HEK293 (cell line): ENCODE measurements around the gene SCUBE1.

Source experiments
- BCL11A ChIP-seq: fragments of 450-650 bp; formaldehyde crosslinking; IDR thresholded peaks from 2 replicates; pipeline ENCODE4 v1.5.1; 2016; ENCODE audit warnings: low read depth, missing biosample characterization, missing genetic modification characterization
- MEIS1 ChIP-seq: sonication (generic); formaldehyde crosslinking; IDR thresholded peaks from 2 replicates; pipeline ENCODE4 v1.8.1; 2022; ENCODE audit warnings: missing genetic modification reagents, mild to moderate bottlenecking, borderline replicate concordance
- OSR2 ChIP-seq: fragments of 450-650 bp; formaldehyde crosslinking; IDR thresholded peaks from 2 replicates; pipeline ENCODE4 v1.5.1; 2016; ENCODE audit warnings: missing biosample characterization, missing genetic modification characterization
- OVOL3 ChIP-seq: fragments of 450-650 bp; formaldehyde crosslinking; IDR thresholded peaks from 2 replicates; pipeline ENCODE4 v1.5.1; 2016; ENCODE audit warnings: missing biosample characterization, missing genetic modification characterization
- TCF7L2 ChIP-seq: IDR thresholded peaks from 2 replicates; pipeline ENCODE4 v1.6.1; 2011; ENCODE audit warnings: low read depth, mild to moderate bottlenecking, inconsistent platforms, low read length, moderate library complexity, borderline replicate concordance
- ZBTB1 ChIP-seq: fragments of 450-650 bp; formaldehyde crosslinking; IDR thresholded peaks from 2 replicates; pipeline ENCODE4 v1.5.1; 2016; ENCODE audit warnings: missing biosample characterization, missing genetic modification characterization
- ZBTB48 ChIP-seq: fragments of 450-650 bp; formaldehyde crosslinking; IDR thresholded peaks from 2 replicates; pipeline ENCODE4 v1.5.1; 2016; ENCODE audit warnings: missing biosample characterization, missing genetic modification characterization
- ZFP69B ChIP-seq: fragments of 450-650 bp; formaldehyde crosslinking; IDR thresholded peaks from 2 replicates; pipeline ENCODE4 v1.5.1; 2016; ENCODE audit warnings: missing biosample characterization, missing genetic modification characterization
- ZNF133 ChIP-seq: fragments of 450-650 bp; formaldehyde crosslinking; IDR thresholded peaks from 2 replicates; pipeline ENCODE4 v1.5.1; 2016; ENCODE audit warnings: missing biosample characterization, missing genetic modification characterization
- ZNF146 ChIP-seq: fragments of 450-650 bp; formaldehyde crosslinking; IDR thresholded peaks from 2 replicates; pipeline ENCODE4 v1.5.1; 2016; ENCODE audit warnings: missing biosample characterization, missing genetic modification characterization
- ZNF155 ChIP-seq: fragments of 450-650 bp; formaldehyde crosslinking; IDR thresholded peaks from 2 replicates; pipeline ENCODE4 v1.5.1; 2016; ENCODE audit warnings: missing biosample characterization, missing genetic modification characterization
- ZNF157 ChIP-seq: fragments of 450-650 bp; formaldehyde crosslinking; IDR thresholded peaks from 2 replicates; pipeline ENCODE4 v1.5.1; 2016; ENCODE audit warnings: missing biosample characterization, missing genetic modification characterization
- ZNF174 ChIP-seq: fragments of 450-650 bp; formaldehyde crosslinking; IDR thresholded peaks from 2 replicates; pipeline ENCODE4 v1.5.0; 2017; ENCODE audit warnings: missing biosample characterization, mild to moderate bottlenecking, missing genetic modification characterization
- ZNF184 ChIP-seq: fragments of 450-650 bp; IDR thresholded peaks from 2 replicates; pipeline ENCODE4 v1.5.1; 2018; ENCODE audit warnings: missing biosample characterization, mild to moderate bottlenecking, missing genetic modification characterization
- ZNF23 ChIP-seq: fragments of 450-650 bp; formaldehyde crosslinking; IDR thresholded peaks from 2 replicates; pipeline ENCODE4 v1.5.1; 2016; ENCODE audit warnings: missing biosample characterization, missing genetic modification characterization, borderline replicate concordance
- ZNF274 ChIP-seq, 2 experiments: fragments of 200-500 bp in 1 of 2; fragments of 450-650 bp in 1 of 2; sonication (Bioruptor generic) in 1 of 2; formaldehyde crosslinking in 1 of 2; IDR thresholded peaks; 2 replicates each; pipeline versions ENCODE4 v1.5.1 to v1.6.1; 2014 to 2016; ENCODE audit warnings: borderline replicate concordance in 1 of 2, inconsistent platforms in 1 of 2, low read length in 1 of 2, missing biosample characterization in 1 of 2, missing genetic modification characterization in 1 of 2
- ZNF473 ChIP-seq: fragments of 450-650 bp; formaldehyde crosslinking; IDR thresholded peaks from 2 replicates; pipeline ENCODE4 v1.5.1; 2017; ENCODE audit warnings: missing biosample characterization, missing genetic modification characterization
- ZNF501 ChIP-seq: fragments of 450-650 bp; formaldehyde crosslinking; IDR thresholded peaks from 2 replicates; pipeline ENCODE4 v1.5.1; 2016; ENCODE audit warnings: missing biosample characterization, missing genetic modification characterization
- ZNF610 ChIP-seq: fragments of 450-650 bp; formaldehyde crosslinking; IDR thresholded peaks from 2 replicates; pipeline ENCODE4 v1.5.1; 2016; ENCODE audit warnings: missing biosample characterization, missing genetic modification characterization, borderline replicate concordance
- ZNF624 ChIP-seq: fragments of 450-650 bp; formaldehyde crosslinking; IDR thresholded peaks from 2 replicates; pipeline ENCODE4 v1.5.1; 2017; ENCODE audit warnings: missing biosample characterization, missing genetic modification characterization
- ZNF629 ChIP-seq: fragments of 450-650 bp; formaldehyde crosslinking; IDR thresholded peaks from 2 replicates; pipeline ENCODE4 v1.5.1; 2017; ENCODE audit warnings: missing biosample characterization, missing genetic modification characterization
- ZNF677 ChIP-seq: fragments of 450-650 bp; IDR thresholded peaks from 2 replicates; pipeline ENCODE4 v1.5.0; 2018; ENCODE audit warnings: missing biosample characterization, mild to moderate bottlenecking, missing genetic modification characterization, moderate library complexity
- ZNF843 ChIP-seq: fragments of 450-650 bp; formaldehyde crosslinking; IDR thresholded peaks from 2 replicates; pipeline ENCODE4 v1.5.1; 2016; ENCODE audit warnings: missing biosample characterization, missing genetic modification characterization
- TF ChIP-seq, protein P1 (sequence below): fragments of 450-650 bp; formaldehyde crosslinking; IDR thresholded peaks from 2 replicates; pipeline ENCODE4 v1.5.1; 2016; ENCODE audit warnings: missing biosample characterization, missing genetic modification characterization
- TF ChIP-seq, protein P2 (sequence below): fragments of 450-650 bp; formaldehyde crosslinking; IDR thresholded peaks from 2 replicates; pipeline ENCODE4 v1.5.1; 2016; ENCODE audit warnings: missing biosample characterization, missing genetic modification characterization, low read depth
- TF ChIP-seq, protein P3 (sequence below): fragments of 450-650 bp; formaldehyde crosslinking; IDR thresholded peaks from 2 replicates; pipeline ENCODE4; 2016; ENCODE audit warnings: missing biosample characterization, missing genetic modification characterization
- TF ChIP-seq, protein P4 (sequence below): fragments of 450-650 bp; IDR thresholded peaks from 2 replicates; pipeline ENCODE4 v1.5.1; 2018; ENCODE audit warnings: missing biosample characterization, mild to moderate bottlenecking, missing genetic modification characterization
- TF ChIP-seq, protein P5 (sequence below): fragments of 450-650 bp; formaldehyde crosslinking; IDR thresholded peaks from 2 replicates; pipeline ENCODE4 v1.5.1; 2016; ENCODE audit warnings: missing biosample characterization, missing genetic modification characterization
- TF ChIP-seq, protein P6 (sequence below): fragments of 450-650 bp; IDR thresholded peaks from 2 replicates; pipeline ENCODE4 v1.5.1; 2018; ENCODE audit warnings: missing biosample characterization, missing genetic modification characterization

SCUBE1 gene

DNA sequence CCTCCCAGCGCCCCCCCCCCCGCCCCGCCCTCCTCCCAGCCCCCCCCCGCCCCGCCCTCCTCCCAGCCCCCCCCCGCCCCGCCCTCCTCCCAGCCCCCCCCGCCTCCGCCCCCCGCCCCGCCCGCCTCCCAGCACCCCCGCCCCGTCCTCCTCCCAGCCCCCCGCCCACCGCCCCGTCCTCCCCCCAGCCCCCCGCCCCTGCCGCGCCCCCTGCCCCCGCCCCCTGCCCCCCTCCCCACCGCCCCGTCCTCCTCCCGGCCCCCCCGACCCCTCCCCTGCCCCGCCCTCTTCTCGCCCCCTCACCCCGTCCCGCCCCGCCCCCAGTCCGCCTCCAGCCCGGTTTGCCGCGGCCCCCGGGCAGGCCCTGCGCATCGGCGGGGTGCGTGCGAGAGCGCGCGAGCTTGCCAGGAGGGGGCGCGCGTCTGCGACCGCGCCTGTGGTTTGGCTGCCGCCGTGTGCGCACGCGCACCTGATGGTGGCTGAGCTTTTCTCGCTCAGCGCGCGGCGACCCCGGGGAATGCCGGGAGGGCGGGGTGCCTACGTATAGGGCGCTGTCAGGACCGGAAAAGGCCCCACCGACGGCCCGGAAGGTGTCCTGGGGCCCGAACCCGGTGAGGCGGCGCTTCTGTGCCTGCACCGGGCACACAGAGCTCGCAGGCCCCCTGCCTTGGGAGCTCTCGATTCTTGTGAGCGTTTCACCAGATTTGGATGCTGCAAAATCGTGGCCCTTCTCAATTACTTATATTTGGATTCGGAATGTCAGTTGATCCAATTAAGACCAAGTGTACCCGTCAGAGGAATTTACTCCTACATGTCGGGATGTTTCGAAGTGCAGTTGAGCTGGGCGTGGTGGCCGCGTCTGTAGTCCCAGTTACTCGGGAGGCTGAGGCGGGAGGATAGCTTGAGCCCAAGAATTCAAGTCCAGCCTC lies 155.7 kb downstream of the SCUBE1 start (continued):
- TF ChIP-seq, protein P1, sequence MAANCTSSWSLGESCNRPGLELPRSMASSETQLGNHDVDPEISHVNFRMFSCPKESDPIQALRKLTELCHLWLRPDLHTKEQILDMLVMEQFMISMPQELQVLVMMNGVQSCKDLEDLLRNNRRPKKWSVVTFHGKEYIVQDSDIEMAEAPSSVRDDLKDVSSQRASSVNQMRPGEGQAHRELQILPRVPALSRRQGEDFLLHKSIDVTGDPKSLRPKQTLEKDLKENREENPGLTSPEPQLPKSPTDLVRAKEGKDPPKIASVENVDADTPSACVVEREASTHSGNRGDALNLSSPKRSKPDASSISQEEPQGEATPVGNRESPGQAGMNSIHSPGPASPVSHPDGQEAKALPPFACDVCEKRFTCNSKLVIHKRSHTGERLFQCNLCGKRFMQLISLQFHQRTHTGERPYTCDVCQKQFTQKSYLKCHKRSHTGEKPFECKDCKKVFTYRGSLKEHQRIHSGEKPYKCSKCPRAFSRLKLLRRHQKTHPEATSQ (tag by site-specific recombination) = peak; percentile 70
- TF ChIP-seq MEIS1 (CRISPR knock-in tag) = no peak
- no peak for TF ChIP-seq ZNF155 (tag by site-specific recombination)
- TF ChIP-seq, protein P2, sequence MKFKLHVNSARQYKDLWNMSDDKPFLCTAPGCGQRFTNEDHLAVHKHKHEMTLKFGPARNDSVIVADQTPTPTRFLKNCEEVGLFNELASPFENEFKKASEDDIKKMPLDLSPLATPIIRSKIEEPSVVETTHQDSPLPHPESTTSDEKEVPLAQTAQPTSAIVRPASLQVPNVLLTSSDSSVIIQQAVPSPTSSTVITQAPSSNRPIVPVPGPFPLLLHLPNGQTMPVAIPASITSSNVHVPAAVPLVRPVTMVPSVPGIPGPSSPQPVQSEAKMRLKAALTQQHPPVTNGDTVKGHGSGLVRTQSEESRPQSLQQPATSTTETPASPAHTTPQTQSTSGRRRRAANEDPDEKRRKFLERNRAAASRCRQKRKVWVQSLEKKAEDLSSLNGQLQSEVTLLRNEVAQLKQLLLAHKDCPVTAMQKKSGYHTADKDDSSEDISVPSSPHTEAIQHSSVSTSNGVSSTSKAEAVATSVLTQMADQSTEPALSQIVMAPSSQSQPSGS (tag by site-specific recombination) = no peak
- TF ChIP-seq ZNF184 (tag by site-specific recombination) = no peak
- TF ChIP-seq ZNF274 (IDR thresholded peaks at IDR 0.05; ENCODE audit: low read length) = no peak
- no peak for TF ChIP-seq ZNF274 (tag by site-specific recombination; IDR thresholded peaks at IDR 0.05; ENCODE audit: borderline replicate concordance)
- TF ChIP-seq ZNF473 (tag by site-specific recombination) = no peak
- no peak for TF ChIP-seq ZNF133
- TF ChIP-seq, protein P3, sequence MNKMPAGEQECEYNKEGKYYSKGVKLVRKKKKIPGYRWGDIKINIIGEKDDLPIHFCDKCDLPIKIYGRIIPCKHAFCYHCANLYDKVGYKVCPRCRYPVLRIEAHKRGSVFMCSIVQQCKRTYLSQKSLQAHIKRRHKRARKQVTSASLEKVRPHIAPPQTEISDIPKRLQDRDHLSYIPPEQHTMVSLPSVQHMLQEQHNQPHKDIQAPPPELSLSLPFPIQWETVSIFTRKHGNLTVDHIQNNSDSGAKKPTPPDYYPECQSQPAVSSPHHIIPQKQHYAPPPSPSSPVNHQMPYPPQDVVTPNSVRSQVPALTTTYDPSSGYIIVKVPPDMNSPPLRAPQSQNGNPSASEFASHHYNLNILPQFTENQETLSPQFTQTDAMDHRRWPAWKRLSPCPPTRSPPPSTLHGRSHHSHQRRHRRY (tag by site-specific recombination) = no peak
- no peak for TF ChIP-seq ZNF157 (tag by site-specific recombination)
- peak; percentile 98 for TF ChIP-seq ZFP69B (tag by site-specific recombination)
- peak; percentile 87 for TF ChIP-seq ZNF610 (tag by site-specific recombination)
- TF ChIP-seq, protein P4, sequence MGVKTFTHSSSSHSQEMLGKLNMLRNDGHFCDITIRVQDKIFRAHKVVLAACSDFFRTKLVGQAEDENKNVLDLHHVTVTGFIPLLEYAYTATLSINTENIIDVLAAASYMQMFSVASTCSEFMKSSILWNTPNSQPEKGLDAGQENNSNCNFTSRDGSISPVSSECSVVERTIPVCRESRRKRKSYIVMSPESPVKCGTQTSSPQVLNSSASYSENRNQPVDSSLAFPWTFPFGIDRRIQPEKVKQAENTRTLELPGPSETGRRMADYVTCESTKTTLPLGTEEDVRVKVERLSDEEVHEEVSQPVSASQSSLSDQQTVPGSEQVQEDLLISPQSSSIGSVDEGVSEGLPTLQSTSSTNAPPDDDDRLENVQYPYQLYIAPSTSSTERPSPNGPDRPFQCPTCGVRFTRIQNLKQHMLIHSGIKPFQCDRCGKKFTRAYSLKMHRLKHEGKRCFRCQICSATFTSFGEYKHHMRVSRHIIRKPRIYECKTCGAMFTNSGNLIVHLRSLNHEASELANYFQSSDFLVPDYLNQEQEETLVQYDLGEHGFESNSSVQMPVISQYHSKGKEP (tag by site-specific recombination) = no peak
- TF ChIP-seq OVOL3 = peak; percentile 56; the same call in 1 of the 2 replicates
- no peak for TF ChIP-seq OSR2 (tag by site-specific recombination)
- TF ChIP-seq ZNF501 = peak; percentile 75
- TF ChIP-seq ZNF23 (tag by site-specific recombination) = no peak
- TF ChIP-seq, protein P5, sequence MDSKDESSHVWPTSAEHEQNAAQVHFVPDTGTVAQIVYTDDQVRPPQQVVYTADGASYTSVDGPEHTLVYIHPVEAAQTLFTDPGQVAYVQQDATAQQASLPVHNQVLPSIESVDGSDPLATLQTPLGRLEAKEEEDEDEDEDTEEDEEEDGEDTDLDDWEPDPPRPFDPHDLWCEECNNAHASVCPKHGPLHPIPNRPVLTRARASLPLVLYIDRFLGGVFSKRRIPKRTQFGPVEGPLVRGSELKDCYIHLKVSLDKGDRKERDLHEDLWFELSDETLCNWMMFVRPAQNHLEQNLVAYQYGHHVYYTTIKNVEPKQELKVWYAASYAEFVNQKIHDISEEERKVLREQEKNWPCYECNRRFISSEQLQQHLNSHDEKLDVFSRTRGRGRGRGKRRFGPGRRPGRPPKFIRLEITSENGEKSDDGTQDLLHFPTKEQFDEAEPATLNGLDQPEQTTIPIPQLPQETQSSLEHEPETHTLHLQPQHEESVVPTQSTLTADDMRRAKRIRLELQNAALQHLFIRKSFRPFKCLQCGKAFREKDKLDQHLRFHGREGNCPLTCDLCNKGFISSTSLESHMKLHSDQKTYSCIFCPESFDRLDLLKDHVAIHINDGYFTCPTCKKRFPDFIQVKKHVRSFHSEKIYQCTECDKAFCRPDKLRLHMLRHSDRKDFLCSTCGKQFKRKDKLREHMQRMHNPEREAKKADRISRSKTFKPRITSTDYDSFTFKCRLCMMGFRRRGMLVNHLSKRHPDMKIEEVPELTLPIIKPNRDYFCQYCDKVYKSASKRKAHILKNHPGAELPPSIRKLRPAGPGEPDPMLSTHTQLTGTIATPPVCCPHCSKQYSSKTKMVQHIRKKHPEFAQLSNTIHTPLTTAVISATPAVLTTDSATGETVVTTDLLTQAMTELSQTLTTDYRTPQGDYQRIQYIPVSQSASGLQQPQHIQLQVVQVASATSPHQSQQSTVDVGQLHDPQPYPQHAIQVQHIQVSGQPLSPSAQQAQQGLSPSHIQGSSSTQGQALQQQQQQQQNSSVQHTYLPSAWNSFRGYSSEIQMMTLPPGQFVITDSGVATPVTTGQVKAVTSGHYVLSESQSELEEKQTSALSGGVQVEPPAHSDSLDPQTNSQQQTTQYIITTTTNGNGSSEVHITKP = peak; percentile 45
- TF ChIP-seq ZNF174 (tag by site-specific recombination) = no peak
- no peak for TF ChIP-seq ZNF624 (tag by site-specific recombination)
- TF ChIP-seq TCF7L2 = no peak
- TF ChIP-seq ZNF629 = peak; percentile 89
- TF ChIP-seq, protein P6, sequence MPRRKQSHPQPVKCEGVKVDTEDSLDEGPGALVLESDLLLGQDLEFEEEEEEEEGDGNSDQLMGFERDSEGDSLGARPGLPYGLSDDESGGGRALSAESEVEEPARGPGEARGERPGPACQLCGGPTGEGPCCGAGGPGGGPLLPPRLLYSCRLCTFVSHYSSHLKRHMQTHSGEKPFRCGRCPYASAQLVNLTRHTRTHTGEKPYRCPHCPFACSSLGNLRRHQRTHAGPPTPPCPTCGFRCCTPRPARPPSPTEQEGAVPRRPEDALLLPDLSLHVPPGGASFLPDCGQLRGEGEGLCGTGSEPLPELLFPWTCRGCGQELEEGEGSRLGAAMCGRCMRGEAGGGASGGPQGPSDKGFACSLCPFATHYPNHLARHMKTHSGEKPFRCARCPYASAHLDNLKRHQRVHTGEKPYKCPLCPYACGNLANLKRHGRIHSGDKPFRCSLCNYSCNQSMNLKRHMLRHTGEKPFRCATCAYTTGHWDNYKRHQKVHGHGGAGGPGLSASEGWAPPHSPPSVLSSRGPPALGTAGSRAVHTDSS = no peak
- TF ChIP-seq BCL11A = no peak
- TF ChIP-seq ZNF146 = no peak
- TF ChIP-seq ZNF677 (tag by site-specific recombination) = no peak
- peak; percentile 44; the same call in 1 of the 2 replicates for TF ChIP-seq ZNF843 (tag by site-specific recombination)
- TF ChIP-seq ZBTB1 (tag by site-specific recombination) = no peak
- TF ChIP-seq ZBTB48 = peak; percentile 37; the same call in 1 of the 2 replicates
